Ascending aorta (tissue), 2 donors: ENCODE measurements around the gene SLCO2A1. TPM values are rescaled to one million over a fixed set of nuclear protein-coding genes. Genes with fewer than 3 reads are reported as not detected.
A peak's percentile ranks its signal among the peaks of the same experiment; 100 is the strongest.

Experiments used
- DNase-seq, 2 donors: peaks; one replicate each; pipeline ENCODE4 v3.0.0-alpha.2; 2019; ENCODE audit warnings: low spot score in 2 of 2
- H3K27ac ChIP-seq, 2 donors: fragments of 200-600 bp; sonication (generic); one replicate each; pipeline ENCODE4 v1.5.1; 2016 to 2017; ENCODE audit warnings: mild to moderate bottlenecking in 1 of 2
- H3K27me3 ChIP-seq: fragments of 200-600 bp; sonication (generic); one replicate; pipeline ENCODE4 v1.5.1; 2017
- H3K36me3 ChIP-seq, 2 donors: fragments of 200-600 bp; sonication (generic); one replicate each; pipeline ENCODE4 v1.5.1; 2016
- H3K4me1 ChIP-seq, 2 donors: fragments of 200-600 bp; sonication (generic); one replicate each; pipeline ENCODE4 v1.5.1; 2016 to 2017; ENCODE audit warnings: mild to moderate bottlenecking in 1 of 2
- H3K4me3 ChIP-seq, 2 donors: fragments of 200-600 bp; sonication (generic); one replicate each; pipeline ENCODE4 v1.5.1; 2016 to 2017; ENCODE audit warnings: mild to moderate bottlenecking in 1 of 2
- H3K9me3 ChIP-seq, 2 donors: fragments of 200-600 bp; sonication (generic); one replicate each; pipeline ENCODE4 v1.5.1; 2016
- CTCF ChIP-seq, 3 experiments: fragments of 200-600 bp in 2 of 3; fragments of 450-650 bp in 1 of 3; sonication (generic) in 2 of 3; IDR thresholded peaks; one replicate each; pipeline ENCODE4 v1.5.1; 2016 to 2019; ENCODE audit warnings: antibody characterized with exemption in 3 of 3, mild to moderate bottlenecking in 1 of 3, moderate library complexity in 1 of 3
- intact Hi-C: fragments of 100-400 bp; cut with DNase I; formaldehyde crosslinking; loops from one replicate; pipeline ENCODE4 v1.15.1; 2023
- total RNA-seq: library from RNA; depleted of rRNA; stranded (reverse); fragments of >200 nt; gene quantifications from one replicate; pipeline ENCODE4 v1.1.0, GENCODE V29; 2016

The SLCO2A1 gene
- total RNA-seq, 1 donor from 2014 or later, result 111 TPM

GRCh38 chr3:134031348-134031915 is 1.7 kb upstream of the SLCO2A1 start:
- no peak for TF ChIP-seq CTCF (IDR thresholded peaks at IDR 0.05)
- Histone ChIP-seq H3K36me3 (no peaks in the 10 kb centered on the region), H3K27me3 (no peaks in the 10 kb centered on the region), H3K4me1 (peaks cover 2 to 4% of the 10 kb centered on the region in 2 donors), H3K27ac (no peak overlapping the region), H3K4me3 (no peak overlapping the region), H3K9me3 (no peaks in the 10 kb centered on the region)
- no peak for DNase-seq
- intact Hi-C loops, result loop anchor here (5.0 kb wide), 1 partner anchor 94 kb away; no protein-coding TSS in a partner anchor

- Histone ChIP-seq H3K4me1 (peaks cover 2 to 4% of the 10 kb centered on the region in 2 donors), H3K4me3 (peak overlapping the region; percentile 59 to 80)
- DNase-seq, result no peak
These were observed 938 bp upstream of the SLCO2A1 start for GRCh38 chr3:134030379-134031347.

GRCh38 chr3:134029256-134029733 is 430 bp downstream of the SLCO2A1 start:
- TF ChIP-seq CTCF (IDR thresholded peaks at IDR 0.05), result no peak
- no peak overlapping the region for H3K27ac ChIP-seq
- peak overlapping the region; percentile 59 to 80 for H3K4me3 ChIP-seq
- no peaks in the 10 kb centered on the region for H3K36me3 ChIP-seq
- no peaks in the 10 kb centered on the region for H3K27me3 ChIP-seq
- DNase-seq, result no peak
- intact Hi-C loops, result no loop called here
- H3K4me1 ChIP-seq, result peaks cover 2 to 4% of the 10 kb centered on the region in 2 donors
- no peaks in the 10 kb centered on the region for H3K9me3 ChIP-seq

More at GRCh38 chr3:134030379-134031347, 938 bp upstream of the SLCO2A1 start:
- H3K27ac ChIP-seq, result no peak overlapping the region
- H3K36me3 ChIP-seq, result no peaks in the 10 kb centered on the region
- no peaks in the 10 kb centered on the region for H3K27me3 ChIP-seq
- intact Hi-C loops, result loop anchor here (5.0 kb wide), 1 partner anchor 93 kb away; no protein-coding TSS in a partner anchor
- no peaks in the 10 kb centered on the region for H3K9me3 ChIP-seq
- no peak for TF ChIP-seq CTCF (IDR thresholded peaks at IDR 0.05)

GRCh38 chr3:134028486-134029255 is 1.1 kb downstream of the SLCO2A1 start:
- H3K4me1 ChIP-seq, result peaks cover 2 to 4% of the 10 kb centered on the region in 2 donors
- no peak for DNase-seq
- H3K27me3 ChIP-seq, result no peaks in the 10 kb centered on the region
- H3K4me3 ChIP-seq, result peak overlapping the region; percentile 59 to 80
- no peak overlapping the region for H3K27ac ChIP-seq
- no peaks in the 10 kb centered on the region for H3K9me3 ChIP-seq
- H3K36me3 ChIP-seq, result no peaks in the 10 kb centered on the region
- no peak for TF ChIP-seq CTCF (IDR thresholded peaks at IDR 0.05)
- intact Hi-C loops, result no loop called here

- H3K27ac ChIP-seq, result no peak overlapping the region
- no peaks in the 10 kb centered on the region for H3K27me3 ChIP-seq
- no peaks in the 10 kb centered on the region for H3K36me3 ChIP-seq
- H3K4me3 ChIP-seq, result peak overlapping the region in 1 of 2 donors; percentile 80
- H3K9me3 ChIP-seq, result no peaks in the 10 kb centered on the region
- H3K4me1 ChIP-seq, result peaks cover 2 to 4% of the 10 kb centered on the region in 2 donors
- no peak for TF ChIP-seq CTCF (IDR thresholded peaks at IDR 0.05)
- DNase-seq, result no peak
- intact Hi-C loops, result no loop called here
These were observed 2.1 kb downstream of the SLCO2A1 start for GRCh38 chr3:134027631-134028030.
